ENCODE measurements around the gene CCL23.

CCL23 gene

GRCh38 chr17:36030956-36031355 is 13.2 kb upstream of the CCL23 start:
- Histone ChIP-seq H3K79me2 (ENCODE audit: insufficient read depth, low read length) (no peaks in the 10 kb centered on the region), H3K4me1 (ENCODE audit: insufficient read depth, low read length, severe bottlenecking) (no peaks in the 10 kb centered on the region), H4K20me1 (ENCODE audit: insufficient read depth, low read length) (no peaks in the 10 kb centered on the region), H3K4me2 (ENCODE audit: low read length) (no peak overlapping the region), H3K9ac (ENCODE audit: low read length) (no peak overlapping the region), H3K9me2 (ENCODE audit: low read depth, low read length) (no peaks in the 10 kb centered on the region), H3K36me3 (ENCODE audit: insufficient read depth, low read length) (no peaks in the 10 kb centered on the region), H3K27me3 (ENCODE audit: insufficient read depth, low read length) (0 out of 2 replicates have a peak, but pooled peaks cover 5% of the 10 kb centered on the region), H3K9me3 (ENCODE audit: low read length) (no peaks in the 10 kb centered on the region), H3K4me3 (ENCODE audit: low read depth, low read length, poor library complexity, severe bottlenecking) (no peak overlapping the region), H2AFZ (ENCODE audit: low read length) (no peak overlapping the region), H3K27ac (ENCODE audit: low read depth, low read length, poor library complexity, severe bottlenecking) (no peak overlapping the region), H3F3A (ENCODE audit: insufficient read depth, low read length) (no peaks in the 10 kb centered on the region)
- no peak for TF ChIP-seq CTCF (IDR thresholded peaks at IDR 0.05; ENCODE audit: low read length)
- no peak for TF ChIP-seq EZH2 (IDR thresholded peaks at IDR 0.05; ENCODE audit: borderline replicate concordance, low read length)

- H2AFZ ChIP-seq (ENCODE audit: low read length) = no peak overlapping the region
- TF ChIP-seq CTCF (IDR thresholded peaks at IDR 0.05; ENCODE audit: low read length) = no peak
- H3K36me3 ChIP-seq (ENCODE audit: insufficient read depth, low read length) = no peaks in the 10 kb centered on the region
- no peaks in the 10 kb centered on the region for H3K9me2 ChIP-seq (ENCODE audit: low read depth, low read length)
- H4K20me1 ChIP-seq (ENCODE audit: insufficient read depth, low read length) = no peaks in the 10 kb centered on the region
- H3K4me3 ChIP-seq (ENCODE audit: low read depth, low read length, poor library complexity, severe bottlenecking) = no peak overlapping the region
- H3K4me2 ChIP-seq (ENCODE audit: low read length) = no peak overlapping the region
- no peaks in the 10 kb centered on the region for H3F3A ChIP-seq (ENCODE audit: insufficient read depth, low read length)
- no peaks in the 10 kb centered on the region for H3K9me3 ChIP-seq (ENCODE audit: low read length)
- H3K27ac ChIP-seq (ENCODE audit: low read depth, low read length, poor library complexity, severe bottlenecking) = no peak overlapping the region
- no peaks in the 10 kb centered on the region for H3K79me2 ChIP-seq (ENCODE audit: insufficient read depth, low read length)
- no peak overlapping the region for H3K9ac ChIP-seq (ENCODE audit: low read length)
- H3K27me3 ChIP-seq (ENCODE audit: insufficient read depth, low read length) = no peaks in the 10 kb centered on the region
- H3K4me1 ChIP-seq (ENCODE audit: insufficient read depth, low read length, severe bottlenecking) = no peaks in the 10 kb centered on the region
Observed at GRCh38 chr17:36027761-36028160, 10.0 kb upstream of the CCL23 start.

GRCh38 chr17:36024106-36024869 is 6.5 kb upstream of the CCL23 start:
- H3K4me2 ChIP-seq (ENCODE audit: low read length) = no peak overlapping the region
- no peak overlapping the region for H3K9ac ChIP-seq (ENCODE audit: low read length)
- no peaks in the 10 kb centered on the region for H3K9me2 ChIP-seq (ENCODE audit: low read depth, low read length)
- H4K20me1 ChIP-seq (ENCODE audit: insufficient read depth, low read length) = no peaks in the 10 kb centered on the region
- H3K4me1 ChIP-seq (ENCODE audit: insufficient read depth, low read length, severe bottlenecking) = no peaks in the 10 kb centered on the region
- H3K27me3 ChIP-seq (ENCODE audit: insufficient read depth, low read length) = no peaks in the 10 kb centered on the region
- H3K36me3 ChIP-seq (ENCODE audit: insufficient read depth, low read length) = no peaks in the 10 kb centered on the region
- H2AFZ ChIP-seq (ENCODE audit: low read length) = no peak overlapping the region
- TF ChIP-seq CTCF (IDR thresholded peaks at IDR 0.05; ENCODE audit: low read length) (no peak), EZH2 (IDR thresholded peaks at IDR 0.05; ENCODE audit: borderline replicate concordance, low read length) (no peak)
- H3K4me3 ChIP-seq (ENCODE audit: low read depth, low read length, poor library complexity, severe bottlenecking) = no peak overlapping the region
- H3K27ac ChIP-seq (ENCODE audit: low read depth, low read length, poor library complexity, severe bottlenecking) = no peak overlapping the region
- no peaks in the 10 kb centered on the region for H3K79me2 ChIP-seq (ENCODE audit: insufficient read depth, low read length)
- no peaks in the 10 kb centered on the region for H3F3A ChIP-seq (ENCODE audit: insufficient read depth, low read length)
- H3K9me3 ChIP-seq (ENCODE audit: low read length) = no peaks in the 10 kb centered on the region
